IMR-90 (cell line): ENCODE results near the gene PSME2. TPM values are rescaled to one million over a fixed set of nuclear protein-coding genes. Genes with fewer than 3 reads are reported as not detected.

Experiments
- ATAC-seq: fragments of 200-7000 bp; cut with Tn5 transposase; 2 replicates; pipeline ENCODE4 v1.9.1; 2020; ENCODE audit warnings: low read depth, mild to moderate bottlenecking, moderate library complexity
- BruUV-seq: library from RNA; stranded (reverse); fragments of 400-500 nt; replicated peaks from 2 replicates; lab custom pipeline; 2021; lab: Mats Ljungman, UMichigan
- CTCF ChIA-PET: fragments of 300-600 bp; formaldehyde crosslinking; extraction: SDS; loops from one replicate; lab custom pipeline; 2021; ENCODE audit warnings: antibody characterized with exemption; lab: Yijun Ruan, JAX
- POLR2A ChIA-PET: fragments of 300-600 bp; sonication (Branson Sonifier 250); formaldehyde crosslinking; loops from one replicate; lab custom pipeline; 2022; ENCODE audit warnings: antibody characterized with exemption; ENCODE audit not compliant: unreplicated experiment; lab: Charles Lee
- DNase-seq: peaks from one replicate; pipeline ENCODE4 v3.0.0; 2013
- H2AFZ ChIP-seq: replicated peaks from 2 replicates; pipeline ENCODE3; 2013; ENCODE audit warnings: low read length, mild to moderate bottlenecking; ENCODE audit not compliant: poor library complexity
- H2AK5ac ChIP-seq: 2 replicates; pipeline ENCODE4 v1.6.1; 2013; ENCODE audit warnings: low read depth, low read length, inconsistent platforms
- H2AK9ac ChIP-seq: replicated peaks from 2 replicates; pipeline ENCODE3; 2013; ENCODE audit warnings: mild to moderate bottlenecking, low read depth, low read length, moderate library complexity; ENCODE audit not compliant: poor library complexity
- H2BK120ac ChIP-seq: 2 replicates; pipeline ENCODE4 v1.6.1; 2013; ENCODE audit warnings: low read depth, low read length, inconsistent platforms
- H2BK15ac ChIP-seq: 3 replicates; pipeline ENCODE4 v1.6.1; 2013; ENCODE audit warnings: low read depth, low read length, inconsistent platforms
- H2BK20ac ChIP-seq: 2 replicates; pipeline ENCODE4 v1.6.1; 2013; ENCODE audit warnings: low read depth, mild to moderate bottlenecking, inconsistent platforms, low read length, moderate library complexity
- H2BK5ac ChIP-seq: 2 replicates; pipeline ENCODE4 v1.6.1; 2013; ENCODE audit warnings: mild to moderate bottlenecking, low read depth, low read length, inconsistent platforms; ENCODE audit not compliant: poor library complexity, severe bottlenecking
- H3K14ac ChIP-seq: replicated peaks from 2 replicates; pipeline ENCODE4 v1.6.1; 2013; ENCODE audit warnings: low read depth, low read length, inconsistent platforms
- H3K18ac ChIP-seq: 2 replicates; pipeline ENCODE4 v1.6.1; 2013; ENCODE audit warnings: low read depth, low read length, control low read depth
- H3K23ac ChIP-seq: 2 replicates; pipeline ENCODE4 v1.6.1; 2013; ENCODE audit warnings: low read depth, low read length, inconsistent platforms
- H3K27ac ChIP-seq: 2 replicates; pipeline ENCODE4 v1.5.1; 2013; ENCODE audit warnings: mild to moderate bottlenecking, control low read depth, low read length; ENCODE audit not compliant: insufficient read depth
- H3K27me3 ChIP-seq: 2 replicates; pipeline ENCODE4 v1.6.1; 2013; ENCODE audit warnings: low read length; ENCODE audit not compliant: control insufficient read depth, insufficient read depth
- H3K36me3 ChIP-seq: 2 replicates; pipeline ENCODE4 v1.6.1; 2013; ENCODE audit warnings: low read length, mixed read lengths; ENCODE audit not compliant: control insufficient read depth, insufficient read depth
- H3K4ac ChIP-seq: 2 replicates; pipeline ENCODE4 v1.6.1; 2013; ENCODE audit warnings: low read depth, low read length, inconsistent platforms
- H3K4me1 ChIP-seq: 2 replicates; pipeline ENCODE4 v1.6.1; 2013; ENCODE audit warnings: low read length, mixed read lengths; ENCODE audit not compliant: control insufficient read depth, insufficient read depth
- H3K4me2 ChIP-seq: 2 replicates; pipeline ENCODE4 v1.6.1; 2013; ENCODE audit warnings: low read depth, mild to moderate bottlenecking, control low read depth, low read length, moderate library complexity
- H3K4me3 ChIP-seq: 2 replicates; pipeline ENCODE4 v1.5.1; 2013; ENCODE audit warnings: low read depth, mild to moderate bottlenecking, control low read depth, low read length, moderate library complexity; ENCODE audit not compliant: insufficient read depth
- H3K56ac ChIP-seq: 2 replicates; pipeline ENCODE4 v1.6.1; 2013; ENCODE audit warnings: low read length, inconsistent platforms; ENCODE audit not compliant: insufficient read depth; ENCODE audit errors: extremely low read depth
- H3K79me1 ChIP-seq, 2 experiments: 2 replicates each; pipeline ENCODE4 v1.6.1; 2013; ENCODE audit warnings: low read length in 2 of 2, inconsistent platforms in 1 of 2, low read depth in 1 of 2
- H3K9ac ChIP-seq: 2 replicates; pipeline ENCODE4 v1.6.1; 2013; ENCODE audit warnings: low read depth, low read length, control low read depth
- H3K9me1 ChIP-seq: 2 replicates; pipeline ENCODE4 v1.6.1; 2013; ENCODE audit warnings: low read length, inconsistent platforms; ENCODE audit not compliant: insufficient read depth
- H3K9me3 ChIP-seq: 2 replicates; pipeline ENCODE4 v1.6.1; 2013; ENCODE audit warnings: low read length; ENCODE audit not compliant: control insufficient read depth, insufficient read depth
- H4K20me1 ChIP-seq: 2 replicates; pipeline ENCODE4 v1.6.1; 2013; ENCODE audit warnings: low read length, inconsistent platforms; ENCODE audit not compliant: insufficient read depth
- H4K5ac ChIP-seq: 2 replicates; pipeline ENCODE4 v1.6.1; 2013; ENCODE audit warnings: mild to moderate bottlenecking, low read depth, low read length, control low read depth
- H4K8ac ChIP-seq, 2 experiments: 2 replicates each; pipeline ENCODE4 v1.6.1; 2013; ENCODE audit warnings: low read depth in 2 of 2, low read length in 2 of 2, control low read depth in 1 of 2, inconsistent platforms in 1 of 2
- H4K91ac ChIP-seq: 2 replicates; pipeline ENCODE4 v1.6.1; 2013; ENCODE audit warnings: low read depth, low read length, inconsistent platforms; ENCODE audit not compliant: insufficient read depth
- BHLHE40 ChIP-seq: fragments of 150-350 bp; IDR thresholded peaks from 2 replicates; pipeline ENCODE4 v1.6.1; 2016; ENCODE audit warnings: mild to moderate bottlenecking, low read depth, low read length
- CEBPB ChIP-seq: IDR thresholded peaks from 2 replicates; pipeline ENCODE4 v1.6.1; 2012; ENCODE audit warnings: low read depth, low read length, improper control_type of control experiment
- CHD1 ChIP-seq: IDR thresholded peaks from 2 replicates; pipeline ENCODE4 v1.6.1; 2012; ENCODE audit warnings: low read depth, low read length, improper control_type of control experiment
- FOS ChIP-seq: fragments of 150-350 bp; IDR thresholded peaks from 2 replicates; pipeline ENCODE4 v1.6.1; 2016; ENCODE audit warnings: low read depth, low read length
- MAFK ChIP-seq: IDR thresholded peaks from 2 replicates; pipeline ENCODE4 v1.6.1; 2012; ENCODE audit warnings: low read depth, low read length, improper control_type of control experiment
- MAZ ChIP-seq: IDR thresholded peaks from 2 replicates; pipeline ENCODE4 v1.6.1; 2012; ENCODE audit warnings: low read depth, mild to moderate bottlenecking, low read length, improper control_type of control experiment, moderate library complexity, borderline replicate concordance
- MXI1 ChIP-seq: IDR thresholded peaks from 2 replicates; pipeline ENCODE4 v1.6.1; 2012; ENCODE audit warnings: low read depth, mild to moderate bottlenecking, low read length, moderate library complexity, borderline replicate concordance
- NFE2L2 ChIP-seq: fragments of 150-350 bp; IDR thresholded peaks from 2 replicates; pipeline ENCODE4 v1.6.1; 2016; ENCODE audit warnings: low read depth, mild to moderate bottlenecking, low read length
- POLR2A ChIP-seq: IDR thresholded peaks from 2 replicates; pipeline ENCODE4 v1.6.1; 2012; ENCODE audit warnings: mild to moderate bottlenecking, low read depth, low read length
- RAD21 ChIP-seq: IDR thresholded peaks from 2 replicates; pipeline ENCODE4 v1.6.1; 2012; ENCODE audit warnings: low read length, improper control_type of control experiment
- RCOR1 ChIP-seq: IDR thresholded peaks from 2 replicates; pipeline ENCODE4 v1.6.1; 2012; ENCODE audit warnings: mild to moderate bottlenecking, low read length, improper control_type of control experiment; ENCODE audit not compliant: insufficient replicate concordance
- RFX5 ChIP-seq: IDR thresholded peaks from 2 replicates; pipeline ENCODE4 v1.8.0; 2012; ENCODE audit warnings: low read depth, mild to moderate bottlenecking, low read length, moderate library complexity
- SMC3 ChIP-seq: fragments of 150-350 bp; IDR thresholded peaks from 2 replicates; pipeline ENCODE4 v1.6.1; 2016; ENCODE audit warnings: low read depth, mild to moderate bottlenecking, antibody characterized with exemption, low read length, moderate library complexity
- WGBS, 2 experiments: methylation state at CpG; one replicate each; pipeline versions ENCODE4 v1.1.5 to v1.1.7; 2013; ENCODE audit warnings: missing lambda C conversion rate in 2 of 2; ENCODE audit not compliant: insufficient read length in 1 of 2; ENCODE audit errors: extremely low coverage in 2 of 2; 5-methylcytosine and 5-hydroxymethylcytosine counted together
- dilution Hi-C: fragments of 300-500 bp; cut with HindIII; formaldehyde crosslinking; loops from one replicate; pipeline ENCODE4 v1.14.3; 2018; ENCODE audit warnings: low sequenced_read_pairs; ENCODE audit not compliant: unreplicated experiment
- in situ Hi-C: fragments of 300-500 bp; cut with MboI; formaldehyde crosslinking; loops from 3 replicates; pipeline ENCODE4 v1.14.3; 2019; ENCODE audit warnings: low sequenced_read_pairs, inconsistent platforms, mixed read lengths
- intact Hi-C: fragments of 100-400 bp; cut with micrococcal nuclease; formaldehyde crosslinking; loops from 2 replicates; pipeline ENCODE4 v1.10.0; 2022
- polyA plus RNA-seq, 3 experiments: library from polyadenylated mRNA; depleted of rRNA; stranded (reverse); fragments of >200 nt; gene quantifications; 2 replicates each; pipeline ENCODE4 v1.2.3, GENCODE V29; 2012; ENCODE audit warnings: low replicate concordance in 1 of 3
- total RNA-seq: library from RNA; depleted of rRNA; stranded (reverse); fragments of >200 nt; gene quantifications from 2 replicates; pipeline ENCODE4 v1.2.3, GENCODE V29; 2012
- TF ChIP-seq, protein P1 (sequence below): fragments of 150-350 bp; IDR thresholded peaks from 2 replicates; pipeline ENCODE4 v1.6.1; 2017; ENCODE audit warnings: mild to moderate bottlenecking, antibody characterized with exemption, low read length, low read depth
- TF ChIP-seq, protein P2 (sequence below): fragments of 150-350 bp; IDR thresholded peaks from 2 replicates; pipeline ENCODE4 v1.6.1; 2016; ENCODE audit warnings: low read depth, mild to moderate bottlenecking, low read length, moderate library complexity, borderline replicate concordance
- TF ChIP-seq, protein P3 (sequence below): conservative IDR thresholded peaks from 2 replicates; pipeline ENCODE4 v1.5.1; 2012; ENCODE audit warnings: mild to moderate bottlenecking, low read depth, low read length, improper control_type of control experiment

The PSME2 gene
- total and polyA plus RNA-seq, 2 of the 4 experiments (the other 2 are of a cell fraction) = 104 to 141 TPM

GRCh38 chr14:24186831-24187538 lies 40.6 kb upstream of the PSME2 start:
- Histone ChIP-seq H2AK5ac (no peak overlapping the region), H4K91ac (no peak overlapping the region), H2AK9ac (peak overlapping the region; percentile 99), H3K9ac (no peak overlapping the region), H3K4me1 (peaks cover 4% of the 10 kb centered on the region), H3K4ac (no peak overlapping the region), H4K8ac (no peak overlapping the region), H3K27ac (no peak overlapping the region), H3K27me3 (no peaks in the 10 kb centered on the region), H3K56ac (no peak overlapping the region), H2BK15ac (no peak overlapping the region), H3K23ac (no peak overlapping the region), H2AFZ (no peak overlapping the region), H4K20me1 (no peaks in the 10 kb centered on the region), H3K36me3 (peaks cover 54% of the 10 kb centered on the region), H3K9me3 (no peaks in the 10 kb centered on the region), H3K14ac (no peak overlapping the region), H4K5ac (no peak overlapping the region), H2BK5ac (no peak overlapping the region), H3K18ac (no peak overlapping the region), H3K79me1 (peaks cover 17 to 59% of the 10 kb centered on the region in 2 experiments), H3K4me3 (no peak overlapping the region), H3K9me1 (peaks cover 18% of the 10 kb centered on the region), H2BK20ac (no peak overlapping the region), H2BK120ac (no peak overlapping the region), H3K4me2 (no peak overlapping the region)
- dilution Hi-C loops (no loop called here), in situ Hi-C loops (no loop called here), intact Hi-C loops (no loop called here)
- POLR2A ChIA-PET = no interaction called here
- no peak for DNase-seq
- ATAC-seq = no peak
- no peak for TF ChIP-seq MAFK
- TF ChIP-seq CEBPB = no peak
- TF ChIP-seq SMC3 = no peak
- TF ChIP-seq, protein P1, sequence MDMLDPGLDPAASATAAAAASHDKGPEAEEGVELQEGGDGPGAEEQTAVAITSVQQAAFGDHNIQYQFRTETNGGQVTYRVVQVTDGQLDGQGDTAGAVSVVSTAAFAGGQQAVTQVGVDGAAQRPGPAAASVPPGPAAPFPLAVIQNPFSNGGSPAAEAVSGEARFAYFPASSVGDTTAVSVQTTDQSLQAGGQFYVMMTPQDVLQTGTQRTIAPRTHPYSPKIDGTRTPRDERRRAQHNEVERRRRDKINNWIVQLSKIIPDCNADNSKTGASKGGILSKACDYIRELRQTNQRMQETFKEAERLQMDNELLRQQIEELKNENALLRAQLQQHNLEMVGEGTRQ = no peak
- TF ChIP-seq RFX5 = no peak
- TF ChIP-seq, protein P2, sequence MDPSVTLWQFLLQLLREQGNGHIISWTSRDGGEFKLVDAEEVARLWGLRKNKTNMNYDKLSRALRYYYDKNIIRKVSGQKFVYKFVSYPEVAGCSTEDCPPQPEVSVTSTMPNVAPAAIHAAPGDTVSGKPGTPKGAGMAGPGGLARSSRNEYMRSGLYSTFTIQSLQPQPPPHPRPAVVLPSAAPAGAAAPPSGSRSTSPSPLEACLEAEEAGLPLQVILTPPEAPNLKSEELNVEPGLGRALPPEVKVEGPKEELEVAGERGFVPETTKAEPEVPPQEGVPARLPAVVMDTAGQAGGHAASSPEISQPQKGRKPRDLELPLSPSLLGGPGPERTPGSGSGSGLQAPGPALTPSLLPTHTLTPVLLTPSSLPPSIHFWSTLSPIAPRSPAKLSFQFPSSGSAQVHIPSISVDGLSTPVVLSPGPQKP = no peak
- no peak for TF ChIP-seq RCOR1
- no peak for TF ChIP-seq CHD1
- no peak for TF ChIP-seq BHLHE40
- TF ChIP-seq MXI1 = no peak
- no peak for TF ChIP-seq MAZ
- TF ChIP-seq, protein P3, sequence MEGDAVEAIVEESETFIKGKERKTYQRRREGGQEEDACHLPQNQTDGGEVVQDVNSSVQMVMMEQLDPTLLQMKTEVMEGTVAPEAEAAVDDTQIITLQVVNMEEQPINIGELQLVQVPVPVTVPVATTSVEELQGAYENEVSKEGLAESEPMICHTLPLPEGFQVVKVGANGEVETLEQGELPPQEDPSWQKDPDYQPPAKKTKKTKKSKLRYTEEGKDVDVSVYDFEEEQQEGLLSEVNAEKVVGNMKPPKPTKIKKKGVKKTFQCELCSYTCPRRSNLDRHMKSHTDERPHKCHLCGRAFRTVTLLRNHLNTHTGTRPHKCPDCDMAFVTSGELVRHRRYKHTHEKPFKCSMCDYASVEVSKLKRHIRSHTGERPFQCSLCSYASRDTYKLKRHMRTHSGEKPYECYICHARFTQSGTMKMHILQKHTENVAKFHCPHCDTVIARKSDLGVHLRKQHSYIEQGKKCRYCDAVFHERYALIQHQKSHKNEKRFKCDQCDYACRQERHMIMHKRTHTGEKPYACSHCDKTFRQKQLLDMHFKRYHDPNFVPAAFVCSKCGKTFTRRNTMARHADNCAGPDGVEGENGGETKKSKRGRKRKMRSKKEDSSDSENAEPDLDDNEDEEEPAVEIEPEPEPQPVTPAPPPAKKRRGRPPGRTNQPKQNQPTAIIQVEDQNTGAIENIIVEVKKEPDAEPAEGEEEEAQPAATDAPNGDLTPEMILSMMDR = no peak
- TF ChIP-seq FOS = no peak
- no peak for TF ChIP-seq NFE2L2
- no peak for TF ChIP-seq POLR2A
- no peak for TF ChIP-seq RAD21
- no TSS peak for BruUV-seq
- WGBS, 2 experiments = 100% methylated on average over 3 of the region's 10 CpGs; no CpG with 5 or more reads in 1 of the 2 experiments
- CTCF ChIA-PET = no interaction called here
